Left cardiac atrium (tissue), 4 donors: Measurements from ENCODE around the gene DSC2. TPM values are rescaled to one million over a fixed set of nuclear protein-coding genes. Genes with fewer than 3 reads are reported as not detected.
"Not testable (repeated sequence)": the region's sequence is repeated elsewhere in the genome, so short reads cannot be mapped to it uniquely, and the experiment has no call there.

Experiments
- ATAC-seq, 2 donors: fragments of 200-7000 bp; cut with Tn5 transposase; one replicate each; pipeline ENCODE4 v1.9.1; 2020; ENCODE audit warnings: mild to moderate bottlenecking in 2 of 2, moderate library complexity in 2 of 2
- DNase-seq: peaks from one replicate; pipeline ENCODE4 v3.0.0-alpha.2; 2020
- intact Hi-C, 2 donors: fragments of 100-400 bp; cut with DNase I; formaldehyde crosslinking; loops; one replicate each; pipeline versions ENCODE4 v1.14.1 to v1.15.1; 2022 to 2023
- long read RNA-seq: library from polyadenylated mRNA; unstranded; transcript quantifications from one replicate; pipeline ENCODE4 v2.0.0, GENCODE V29; 2021
- total RNA-seq, 2 donors: library from RNA; stranded (reverse); fragmentation: NEBNext Ultra II Directional; extraction: Animal tissue kit (Norgen Biotek cat#: 25700); gene quantifications; one replicate each; pipeline ENCODE4 v1.2.1, GENCODE V29; 2021
- donor health status: DM: no; HTN: yes; CAD: no.
- donor health status: DM: no; HTN: yes; CAD: no; lungs with severe emphysema.
- donor health status: DM: yes; HTN: yes; CAD: no.
- donor health status: Dilated cardiomyopathy.

DSC2 gene
- 10 to 100 TPM; 14.1 to 18.0 TPM for total RNA-seq
- long read RNA-seq, full-length matches to known transcripts, result 8 of 15 reads
- long read RNA-seq, partial matches to known transcripts, result 6 of 15 reads
- long read RNA-seq, other reads (novel, unspliced or antisense), result 1 of 15 reads

DNA sequence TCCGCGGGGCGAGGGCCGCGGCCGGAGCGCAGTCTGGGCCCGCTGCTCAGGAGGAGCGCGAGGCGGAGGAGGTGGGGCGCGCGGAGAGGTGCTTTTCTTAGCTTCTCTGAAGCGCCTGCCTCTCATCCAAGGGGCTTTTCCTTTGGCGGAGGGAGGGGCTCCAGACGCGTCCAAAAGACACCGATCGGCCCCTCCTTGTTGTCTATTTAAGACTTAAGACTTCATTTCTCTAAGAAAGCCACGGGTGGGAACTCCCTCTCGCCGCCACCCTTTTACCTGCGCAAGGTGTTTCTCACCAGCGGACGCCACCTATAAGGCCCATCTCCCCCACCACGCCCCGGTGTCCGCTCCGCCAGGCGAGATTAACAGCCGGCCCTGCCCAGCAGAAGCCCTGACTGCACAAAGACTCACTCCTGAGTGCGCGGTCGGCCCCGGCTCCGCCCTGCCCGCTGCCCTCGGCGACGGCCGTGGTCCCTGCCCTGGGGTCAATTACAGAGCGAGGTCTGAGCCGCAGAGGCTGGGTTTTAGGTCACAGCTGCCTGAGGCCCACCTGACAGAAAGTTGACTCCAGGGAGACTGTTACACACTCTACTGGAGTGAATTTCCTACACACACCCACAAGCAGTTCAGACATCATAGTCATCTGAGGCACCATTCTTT is at the start of gene DSC2:
Gene DSC2, minus strand, starts transcription at position 397 of the 660 bp plus-strand sequence. CDS start 450 bp downstream, outside the sequence.
- peak; percentile 63 to 74 for ATAC-seq
- intact Hi-C loops, result loop anchor here in 1 of 2 donors (5.0 kb wide), 1 partner anchor 125 kb away; no protein-coding TSS in a partner anchor
- peak; percentile 33 for DNase-seq

GRCh38 chr18:31149351-31149750 is 47.1 kb upstream of the DSC2 start:
- DNase-seq, result no peak
- intact Hi-C loops, result no loop called here

GRCh38 chr18:31148600-31148999 is 46.4 kb upstream of the DSC2 start:
- intact Hi-C loops, result no loop called here
- DNase-seq, result no peak
- no peak for ATAC-seq

More at GRCh38 chr18:31149351-31149750, 47.1 kb upstream of the DSC2 start:
- no peak for ATAC-seq

DNA sequence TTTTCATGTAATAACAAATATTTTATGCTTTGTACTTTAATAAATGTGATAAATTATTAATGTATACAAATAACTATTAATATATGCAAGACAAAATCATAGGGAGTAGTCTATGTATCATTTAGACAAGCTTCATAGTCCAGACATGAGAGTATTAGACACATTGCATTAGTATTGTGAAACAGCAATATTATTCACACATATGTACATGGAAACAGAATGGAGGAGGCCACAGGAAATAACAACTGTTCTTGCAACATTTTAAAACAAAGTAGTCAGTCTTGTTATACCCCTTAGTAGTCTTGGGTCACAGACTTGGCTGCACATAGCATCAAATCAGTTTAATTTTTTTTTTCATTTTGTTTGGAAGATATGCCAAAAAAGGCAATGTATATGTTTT is 44.6 kb upstream of the DSC2 start:
- DNase-seq (no peak), ATAC-seq (no peak)

GRCh38 chr18:31143025-31143424 is 40.8 kb upstream of the DSC2 start:
- intact Hi-C loops, result no loop called here
- ATAC-seq (no peak), DNase-seq (no peak)

More for the DNA sequence above, 44.6 kb upstream of the DSC2 start:
- intact Hi-C loops, result no loop called here

DNA sequence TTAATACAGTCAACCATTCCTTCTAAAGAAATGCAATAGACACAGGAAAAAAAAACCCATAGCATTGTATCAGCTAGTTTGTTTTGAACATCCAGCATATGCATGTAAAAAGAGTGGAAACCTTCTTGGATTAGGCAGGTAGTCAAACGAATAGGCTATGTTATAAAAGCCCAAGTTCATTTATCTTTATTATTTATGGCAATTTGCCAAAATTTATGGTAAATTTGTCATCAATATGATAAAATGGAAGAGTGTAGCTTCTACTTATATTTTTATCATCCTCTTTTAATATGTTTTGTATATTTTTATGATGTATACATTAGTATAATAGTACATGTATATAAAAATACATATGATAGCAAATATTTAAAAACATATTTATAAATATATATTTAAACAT is 36.5 kb upstream of the DSC2 start:
- intact Hi-C loops, result loop anchor here in 1 of 2 donors (10.0 kb wide), 1 partner anchor 54 kb away; no protein-coding TSS in a partner anchor
- ATAC-seq (no peak), DNase-seq (no peak)

GRCh38 chr18:31134988-31135529 is 32.8 kb upstream of the DSC2 start:
- intact Hi-C loops, result loop anchor here in 1 of 2 donors (10.0 kb wide), 1 partner anchor 50 kb away; no protein-coding TSS in a partner anchor
- DNase-seq (no peak), ATAC-seq (no peak)

GRCh38 chr18:31129398-31130115 is 27.3 kb upstream of the DSC2 start:
- intact Hi-C loops, result loop anchor here in 1 of 2 donors (10.0 kb wide), 1 partner anchor 45 kb away; no protein-coding TSS in a partner anchor
- DNase-seq (no peak), ATAC-seq (no peak)

- intact Hi-C loops, result no loop called here
- DNase-seq (no peak), ATAC-seq (no peak)
These were observed 23.7 kb upstream of the DSC2 start for GRCh38 chr18:31125878-31126277.

DNA sequence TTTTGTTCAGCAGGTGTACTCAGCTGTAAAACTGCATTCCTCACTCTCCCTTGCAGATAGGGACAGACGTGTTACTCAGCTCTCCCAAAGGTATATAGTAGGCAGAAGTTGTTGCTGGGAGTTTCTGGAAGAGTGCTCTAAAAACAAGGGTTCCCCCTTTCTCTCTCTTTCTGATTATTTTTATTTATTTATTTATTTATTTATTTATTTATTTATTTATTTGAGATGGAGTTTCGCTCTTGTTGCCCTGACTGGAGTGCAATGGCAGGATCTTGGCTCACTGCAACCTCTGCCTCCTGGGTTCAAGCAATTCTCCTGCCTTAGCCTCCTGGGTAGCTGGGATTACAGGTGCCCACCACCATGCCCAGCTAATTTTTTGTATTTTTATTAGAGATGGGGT is 20.9 kb upstream of the DSC2 start:
- intact Hi-C loops, ATAC-seq, DNase-seq: not testable (repeated sequence)

- DNase-seq (no peak), ATAC-seq (no peak)
- intact Hi-C loops, result no loop called here
These were observed 18.4 kb upstream of the DSC2 start for GRCh38 chr18:31120594-31120993.

DNA sequence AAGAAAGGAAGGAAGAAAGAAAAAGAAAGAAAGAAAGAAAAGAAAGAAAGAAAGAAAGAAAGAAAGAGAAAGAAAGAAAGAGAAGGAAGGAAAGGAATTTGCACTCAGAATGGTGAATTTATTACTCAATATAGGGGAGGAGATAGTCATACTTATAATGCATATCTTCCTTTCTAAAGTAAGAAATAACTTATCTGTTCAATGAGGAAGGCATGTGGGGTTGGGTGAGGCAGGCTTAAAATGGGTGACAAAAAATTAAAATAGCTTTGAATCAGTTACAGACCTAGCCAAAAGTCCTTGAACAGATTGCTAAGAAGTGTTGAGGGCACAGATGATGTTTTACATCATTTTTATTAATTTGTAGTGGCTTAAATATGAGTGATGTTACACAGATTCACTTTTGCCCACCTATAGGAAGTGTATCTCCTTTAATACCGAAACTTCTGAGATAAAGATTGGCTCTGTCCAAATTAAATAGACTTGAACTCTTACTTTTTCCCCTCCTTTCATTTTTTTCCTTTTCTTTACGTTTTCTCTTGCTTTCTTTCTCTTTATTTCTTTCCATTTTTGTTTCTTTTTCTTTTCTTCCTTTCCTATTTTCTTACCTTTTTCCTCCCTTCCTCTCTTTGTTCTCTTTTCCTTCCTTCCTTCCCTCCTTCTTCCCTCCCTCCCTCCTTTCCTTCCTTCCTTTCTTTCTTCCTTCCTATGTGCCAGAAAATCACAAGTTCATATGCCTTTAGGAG is 14.8 kb upstream of the DSC2 start:
- DNase-seq (no peak), ATAC-seq (no peak)
- intact Hi-C loops, result no loop called here

DNA sequence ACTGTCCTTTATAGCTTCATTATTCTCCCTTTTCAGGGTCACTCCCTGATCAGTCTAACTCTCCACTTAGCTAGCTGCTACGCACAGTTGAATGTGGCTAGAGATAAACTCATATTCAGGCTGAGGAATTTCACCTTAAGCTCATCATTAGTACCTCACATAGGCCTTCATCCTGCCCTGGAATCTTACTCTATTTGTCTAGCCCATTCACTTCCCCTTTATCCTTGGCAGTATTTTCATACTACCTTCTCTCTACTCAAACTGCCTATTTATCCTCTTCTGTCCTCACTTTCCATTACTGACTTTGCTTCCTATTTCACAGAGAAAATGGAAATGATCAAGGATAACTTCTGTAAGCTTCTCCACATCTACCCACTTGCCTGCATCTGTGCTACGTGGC is 10.6 kb upstream of the DSC2 start:
- ATAC-seq (no peak), DNase-seq (no peak)
- intact Hi-C loops, result no loop called here

DNA sequence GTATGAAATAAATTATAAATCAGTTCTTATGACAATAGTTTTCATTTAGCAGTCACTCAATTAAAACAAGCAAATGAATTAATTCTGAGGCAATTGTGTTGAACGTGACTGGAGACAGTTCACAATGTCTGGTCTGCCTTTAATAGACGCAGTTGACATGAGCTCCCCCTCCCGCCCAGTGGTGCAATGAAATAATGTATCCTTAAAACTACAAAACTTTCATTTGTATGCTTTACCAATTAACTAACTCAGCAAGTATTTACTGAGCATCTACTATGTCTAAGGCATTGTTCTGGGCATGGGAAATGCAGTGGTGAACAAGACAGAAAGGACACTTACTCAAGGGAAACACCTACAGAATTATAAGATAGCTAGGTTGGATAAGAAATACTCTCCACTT is 3.5 kb upstream of the DSC2 start:
- no peak for DNase-seq
- ATAC-seq, result no peak
- intact Hi-C loops, result no loop called here

GRCh38 chr18:31104444-31104843 is 2.2 kb upstream of the DSC2 start:
- DNase-seq, result no peak
- ATAC-seq, result no peak
- intact Hi-C loops, result loop anchor here in 1 of 2 donors (5.0 kb wide), 1 partner anchor 123 kb away; no protein-coding TSS in a partner anchor

DNA sequence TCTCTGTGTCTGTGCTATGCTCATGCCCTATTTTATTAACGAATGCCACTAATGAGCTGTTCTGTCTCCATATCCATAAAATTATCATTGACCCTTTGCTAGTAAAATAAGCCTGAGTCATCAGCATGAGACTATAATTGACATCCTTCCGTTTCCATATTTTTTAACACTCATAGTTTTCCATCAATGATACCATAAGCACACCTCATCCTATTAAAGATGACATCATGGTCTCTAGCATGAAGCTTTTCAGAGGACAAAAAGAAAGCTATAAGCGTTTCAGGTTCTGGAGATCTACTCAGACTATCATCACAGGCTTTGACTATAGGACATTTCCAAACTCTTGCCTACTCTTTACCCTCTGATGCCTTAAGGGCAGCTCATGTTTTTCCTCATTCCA is 1.2 kb upstream of the DSC2 start:
- no peak for ATAC-seq
- intact Hi-C loops, result loop anchor here in 1 of 2 donors (5.0 kb wide), 1 partner anchor 124 kb away; no protein-coding TSS in a partner anchor
- DNase-seq, result no peak

DNA sequence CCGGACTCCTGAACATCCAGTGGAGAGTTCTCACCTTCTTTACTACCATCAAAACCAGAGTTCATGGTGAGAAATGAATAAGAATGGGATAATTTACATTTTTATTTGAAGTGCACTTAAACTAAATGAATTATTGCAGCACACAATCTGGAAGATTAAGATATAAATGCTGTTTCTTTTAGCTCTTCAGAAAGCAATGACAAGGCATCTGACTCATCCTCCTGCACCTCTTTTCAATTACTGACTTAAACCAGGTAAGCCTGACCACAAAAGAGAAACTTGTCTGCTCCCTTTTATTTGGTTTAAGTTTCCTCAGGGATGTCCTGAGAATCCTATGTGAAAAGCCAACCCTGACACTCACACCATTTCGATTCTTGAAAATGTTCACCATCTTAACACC is 720 bp upstream of the DSC2 start:
- intact Hi-C loops, result loop anchor here in 1 of 2 donors (5.0 kb wide), 1 partner anchor 124 kb away; no protein-coding TSS in a partner anchor
- ATAC-seq, result no peak
- DNase-seq, result no peak

DNA sequence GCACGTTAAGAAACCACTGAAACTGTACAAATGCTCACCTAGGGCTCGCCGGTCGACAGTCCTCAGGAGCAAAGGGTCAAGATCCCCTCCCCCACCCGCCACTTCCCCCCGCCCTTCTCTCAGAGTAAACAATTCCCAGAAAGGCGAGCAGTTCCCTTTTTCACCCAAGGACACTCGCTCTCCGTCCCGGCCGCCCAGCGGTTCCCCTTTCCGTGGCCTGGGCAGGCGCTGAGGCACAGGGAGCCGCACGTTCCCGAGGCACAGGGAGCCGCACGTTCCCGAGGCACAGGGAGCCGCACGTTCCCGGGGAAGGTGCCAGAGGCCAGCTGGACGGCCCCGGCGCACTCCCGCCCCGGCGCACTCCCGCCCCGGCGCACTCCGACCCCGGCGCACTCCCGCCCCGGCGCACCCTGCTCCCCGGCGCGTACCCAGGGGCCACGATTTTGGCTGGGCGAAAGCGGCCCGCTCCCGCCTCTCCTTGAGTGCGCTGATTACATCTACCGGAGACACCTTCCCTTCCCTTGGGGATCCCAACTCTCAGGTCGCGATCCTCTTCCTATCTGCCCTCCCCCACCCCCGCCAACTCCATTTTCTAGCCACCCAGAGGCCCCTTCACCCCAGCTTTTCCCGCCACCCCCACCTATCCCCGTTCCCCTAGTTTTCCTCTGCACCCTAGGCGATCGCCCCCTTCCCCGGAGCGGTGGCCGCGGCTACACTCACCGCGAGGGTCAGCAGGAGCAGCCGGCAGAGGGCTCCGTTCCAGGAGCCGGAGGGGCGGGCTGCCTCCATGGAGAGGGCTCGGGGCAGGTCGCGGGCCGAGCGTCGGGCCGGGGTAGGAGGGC is 817 bp downstream of the DSC2 start:
- ATAC-seq, result peak; percentile 82 to 94
- DNase-seq, result peak; percentile 81
- intact Hi-C loops, result loop anchor here in 1 of 2 donors (5.0 kb wide), 1 partner anchor 126 kb away; no protein-coding TSS in a partner anchor
